ENCODE results near the gene C19orf81. TPM values are rescaled to one million over a fixed set of nuclear protein-coding genes. Genes with fewer than 3 reads are reported as not detected.

Gene C19orf81
- total and polyA plus RNA-seq, 9 of the 15 experiments (the other 6 are each of a cell fraction or from before 2014, with no cell fraction given), result 2.5 to 42.9 (median 33.0) TPM; not detected in 4

- POLR2A ChIA-PET, result interaction anchor here (0.6 kb wide), 2 partner anchors 27 to 200 kb away, joined by 3 read pairs; no protein-coding TSS in a partner anchor
- H2AFZ ChIP-seq (ENCODE audit: low read depth, low read length), result no peak overlapping the region
- no peaks in the 10 kb centered on the region for H3K9me3 ChIP-seq (replicated peaks; ENCODE audit: control insufficient read depth, insufficient read depth, low read depth, low read length)
- TF ChIP-seq NFIX (CRISPR knock-in tag; IDR thresholded peaks at IDR 0.05; ENCODE audit: low read depth) (no peak), RBM25 (IDR thresholded peaks at IDR 0.05; ENCODE audit: low read depth, low read length, severe bottlenecking) (peak; percentile 53), NFIC (IDR thresholded peaks at IDR 0.05) (no peak), BCOR (IDR thresholded peaks at IDR 0.05) (peak; percentile 57), SIX5 (IDR thresholded peaks at IDR 0.05; ENCODE audit: borderline replicate concordance in 1 of 2, insufficient read depth in 1 of 2, low read depth in 1 of 2, low read length in 2 of 2) (no peak), KDM1A (IDR thresholded peaks at IDR 0.05) (peak in 1 of 2 experiments; percentile 32; a peak in 1 of 4 replicates)
- H3K4me3 ChIP-seq, result no peak overlapping the region
- H3K27ac ChIP-seq (ENCODE audit: extremely low read depth, low read depth, low read length), result no peak overlapping the region
- 3% methylated on average over 13 of the region's 13 CpGs for WGBS (ENCODE audit: insufficient coverage, low coverage, missing lambda C conversion rate)
- CTCF ChIA-PET (ENCODE audit: low intra/inter-chr PET ratio), result no interaction called here
- no peaks in the 10 kb centered on the region for H3K9me1 ChIP-seq (ENCODE audit: control insufficient read depth, insufficient read depth, low read length)
- peaks cover 0 to 14% of the 10 kb centered on the region in 2 experiments; a peak in 2 of 5 replicates for H3K4me1 ChIP-seq (replicated peaks in 1 of 2; ENCODE audit: control insufficient read depth in 2 of 2, insufficient read depth in 2 of 2, low read length in 2 of 2)
- no peak overlapping the region for H3K9ac ChIP-seq (ENCODE audit: insufficient read depth in 1 of 2, low read depth in 2 of 2, low read length in 2 of 2)
- H4K20me1 ChIP-seq (replicated peaks; ENCODE audit: control insufficient read depth, insufficient read depth, low read length), result peaks cover 9% of the 10 kb centered on the region
- FAIRE-seq, result no peak
- no peaks in the 10 kb centered on the region for H3K79me2 ChIP-seq (ENCODE audit: control insufficient read depth, insufficient read depth, low read length)
- intact Hi-C loops (cut with micrococcal nuclease) (loop anchor here (10.0 kb wide), 1 partner anchor 167 kb away; no protein-coding TSS in a partner anchor), in situ Hi-C loops (cut with MboI) (loop anchor here (10.0 kb wide), 1 partner anchor 393 kb away; no protein-coding TSS in a partner anchor)
- no peak for ATAC-seq
- H3K4me2 ChIP-seq (ENCODE audit: insufficient read depth, low read length), result no peak overlapping the region
- peaks cover 29 to 68% of the 10 kb centered on the region in 2 experiments; a peak in 4 of 5 replicates for H3K27me3 ChIP-seq (ENCODE audit: control insufficient read depth in 2 of 2, insufficient read depth in 2 of 2, low read length in 2 of 2)
- no TSS peak for BruUV-seq (replicated peaks)
- no peaks in the 10 kb centered on the region for H3K36me3 ChIP-seq (ENCODE audit: control insufficient read depth, insufficient read depth, low read length)
- no peak for DNase-seq (ENCODE audit: extremely low read depth in 1 of 4, low spot score in 3 of 4)
These were observed 52.2 kb downstream of the C19orf81 start for GRCh38 chr19:50701367-50701985.

Data from K562 (cell line).